DMS 273 treated with DMSO at 0.1 percent for 48 hours (cell line): ENCODE measurements around the gene ZMYND8.

ENCODE experiments used
- DNase-seq: peaks from one replicate; lab custom pipeline; 2025; lab: John Stamatoyannopoulos, UW

ZMYND8 gene

DNA sequence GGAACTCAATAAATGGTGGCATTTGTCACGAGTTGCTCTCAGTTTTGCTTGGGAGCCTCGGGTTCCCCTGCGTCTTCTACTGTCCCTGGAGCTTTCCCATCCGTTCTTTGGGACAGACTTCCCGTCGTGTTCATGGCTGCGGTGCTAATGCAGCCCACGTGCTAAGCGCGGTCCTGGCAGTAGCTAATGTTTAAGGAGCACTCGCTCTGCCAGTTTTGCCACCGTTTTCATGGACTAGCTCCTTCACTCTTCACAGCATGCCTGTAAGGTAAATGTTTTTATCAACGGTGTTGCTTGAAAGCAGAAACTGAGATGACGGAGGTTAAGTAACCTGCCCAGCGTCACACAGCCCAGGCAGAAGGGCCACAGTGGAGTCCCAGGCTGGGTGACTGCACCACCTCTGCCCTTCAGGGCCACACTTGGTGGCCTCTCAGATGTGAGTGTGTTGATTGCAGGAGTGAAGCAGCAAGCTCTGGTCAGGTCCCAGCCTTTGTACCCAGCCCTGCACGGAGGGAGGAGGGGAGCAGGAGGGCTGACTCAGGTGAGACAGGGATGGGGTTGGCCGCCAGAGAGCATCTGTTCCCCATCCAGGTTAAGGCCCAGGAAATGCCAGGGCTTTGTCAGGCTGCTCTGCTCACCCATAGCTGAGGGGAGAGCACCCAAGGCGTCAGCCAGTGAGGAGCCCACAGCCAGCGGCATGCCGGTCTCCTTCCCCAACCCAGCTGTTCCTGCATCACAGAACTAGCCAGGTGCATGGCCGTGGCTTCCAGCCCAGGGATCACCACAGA lies 181.8 kb downstream of the ZMYND8 start:
- DNase-seq: no peak

- DNase-seq: no peak
Measured at GRCh38 chr20:47173596-47174216, 182.8 kb downstream of the ZMYND8 start.

DNA sequence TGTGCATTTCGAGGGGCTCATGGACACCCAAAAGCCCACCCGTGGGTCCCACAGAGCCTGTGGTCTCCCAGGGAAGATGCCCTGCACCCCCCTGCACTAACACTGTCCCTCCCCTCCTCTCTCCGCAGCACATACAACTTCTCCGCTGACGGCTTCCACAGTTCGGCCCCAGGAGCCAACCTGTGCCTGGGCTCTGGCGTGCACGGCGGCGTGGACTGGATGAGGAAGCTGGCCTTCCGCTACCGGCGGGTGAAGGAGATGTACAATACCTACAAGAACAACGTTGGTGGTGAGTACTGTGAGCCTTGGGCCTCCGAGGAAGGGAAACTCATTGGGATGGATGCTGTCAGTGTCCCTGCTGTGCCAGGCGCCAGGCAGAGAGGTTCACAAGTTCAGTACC lies 183.9 kb downstream of the ZMYND8 start:
- no peak for DNase-seq

GRCh38 chr20:47167846-47168245 lies 188.7 kb downstream of the ZMYND8 start:
- DNase-seq: no peak

- DNase-seq: no peak
Measured at GRCh38 chr20:47165376-47165865, 191.1 kb downstream of the ZMYND8 start.

DNA sequence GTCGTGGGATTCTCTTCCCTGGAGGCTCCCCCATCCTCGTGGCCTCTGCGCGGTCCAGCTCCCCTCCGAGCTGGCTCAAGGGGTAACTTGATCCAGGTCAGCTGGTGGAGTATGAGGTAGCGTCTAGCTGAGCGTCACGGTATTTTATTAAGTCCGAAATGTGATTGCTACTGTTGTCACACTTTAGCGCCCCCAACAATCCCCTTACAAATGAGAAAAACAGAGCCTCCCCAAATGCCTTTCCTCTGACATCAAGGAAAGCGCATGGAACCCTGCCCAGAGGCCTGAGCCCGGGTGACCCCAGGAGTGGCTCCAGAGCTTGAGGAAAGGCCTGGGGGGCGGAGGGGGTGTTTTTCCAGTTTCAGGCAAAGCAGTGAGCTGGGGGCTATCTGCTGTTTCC lies 192.4 kb downstream of the ZMYND8 start:
- no peak for DNase-seq

GRCh38 chr20:47161411-47161810 lies 195.1 kb downstream of the ZMYND8 start:
- DNase-seq: no peak

GRCh38 chr20:47160992-47161391 lies 195.5 kb downstream of the ZMYND8 start:
- no peak for DNase-seq

GRCh38 chr20:47160240-47160639 lies 196.3 kb downstream of the ZMYND8 start:
- DNase-seq: no peak
